BLaER1 treated with 17β-estradiol and CSF1 and Interleukin-3, amounts not matched to agents 10 nM and 100 nM (cell line): ENCODE data around the gene SCD5.

Source experiments
- H3K27ac ChIP-seq, 11 experiments: shearing (Covaris generic); formaldehyde crosslinking; 2 replicates each; pipeline ENCODE4 v1.8.1; 2022
- H3K27me3 ChIP-seq, 11 experiments: shearing (Covaris generic); formaldehyde crosslinking; 2 replicates each; pipeline ENCODE4 v1.8.1; 2022
- H3K36me3 ChIP-seq, 11 experiments: shearing (Covaris generic); formaldehyde crosslinking; 2 replicates each; pipeline ENCODE4 v1.8.1; 2022
- H3K4me1 ChIP-seq, 10 experiments: shearing (Covaris generic); formaldehyde crosslinking; 2 replicates each; pipeline ENCODE4 v1.8.1; 2022
- H3K4me2 ChIP-seq, 11 experiments: shearing (Covaris generic); formaldehyde crosslinking; 2 replicates each; pipeline ENCODE4 v1.8.1; 2022
- H3K4me3 ChIP-seq, 10 experiments: shearing (Covaris generic); formaldehyde crosslinking; 2 replicates each; pipeline ENCODE4 v1.8.1; 2022
- H3K9ac ChIP-seq, 11 experiments: shearing (Covaris generic); formaldehyde crosslinking; 2 replicates each; pipeline ENCODE4 v1.8.1; 2022
- H3K9me3 ChIP-seq, 11 experiments: shearing (Covaris generic); formaldehyde crosslinking; replicated peaks in 1 of 11; 2 replicates each; pipeline ENCODE4 v1.8.1; 2022
- H4K20me1 ChIP-seq, 11 experiments: shearing (Covaris generic); formaldehyde crosslinking; 2 replicates each; pipeline ENCODE4 v1.8.1; 2022
- Cebpa-rat ChIP-seq, 11 experiments: shearing (Covaris generic); IDR thresholded peaks; 2 replicates each; pipeline ENCODE4 v1.8.1; 2022

The SCD5 gene

DNA sequence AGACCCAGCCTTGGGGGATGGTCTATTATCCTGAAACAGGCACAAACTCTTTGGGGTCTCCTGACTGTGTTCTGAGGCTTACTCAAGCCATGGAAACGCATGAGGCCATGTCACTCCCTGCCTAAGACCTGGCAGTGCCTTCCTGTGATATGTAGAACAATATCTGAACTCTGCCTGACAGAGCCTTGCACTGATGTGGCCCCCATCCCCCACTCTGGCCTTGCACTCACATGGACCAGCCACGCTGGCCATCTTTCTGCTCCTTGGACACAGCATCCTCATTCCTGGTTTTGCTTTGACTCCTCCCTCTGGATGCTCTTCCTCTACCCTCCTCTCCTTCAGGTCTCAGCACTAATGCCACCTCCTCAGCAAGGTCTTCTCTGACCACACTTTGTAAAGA, 100.2 kb downstream of the SCD5 start:
- H3K9ac ChIP-seq: no peak overlapping the region
- no peak overlapping the region for H3K4me3 ChIP-seq
- TF ChIP-seq Cebpa-rat (IDR thresholded peaks at IDR 0.05): no peak
- H3K9me3 ChIP-seq: no peaks in the 10 kb centered on the region
- H3K27ac ChIP-seq: no peak overlapping the region
- H4K20me1 ChIP-seq: no peaks in the 10 kb centered on the region
- peaks cover 0 to 25% (median 6%) of the 10 kb centered on the region in 11 experiments; a peak in 10 of 22 replicates for H3K36me3 ChIP-seq
- H3K27me3 ChIP-seq: no peaks in the 10 kb centered on the region
- H3K4me1 ChIP-seq: no peaks in the 10 kb centered on the region
- H3K4me2 ChIP-seq: no peak overlapping the region

DNA sequence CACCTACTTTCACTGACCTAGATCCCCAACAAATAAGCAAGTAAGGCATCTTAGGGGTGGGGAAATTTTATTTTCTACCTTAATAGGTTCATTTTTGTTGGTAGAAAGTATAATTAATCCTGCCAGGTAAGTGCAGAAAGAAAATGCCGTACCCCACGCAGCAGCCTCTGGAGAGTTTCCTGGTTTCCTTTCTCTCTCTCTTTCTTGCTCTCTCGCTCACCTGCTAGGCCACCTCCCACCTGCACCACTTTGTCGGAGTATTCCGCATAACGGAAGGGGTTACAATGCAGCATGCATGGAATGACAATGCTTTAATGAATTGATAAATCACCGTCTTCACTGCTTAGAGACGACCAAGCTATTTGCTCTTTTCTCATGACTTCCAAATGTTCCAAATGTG, 101.0 kb downstream of the SCD5 start:
- TF ChIP-seq Cebpa-rat (IDR thresholded peaks at IDR 0.05): no peak

DNA sequence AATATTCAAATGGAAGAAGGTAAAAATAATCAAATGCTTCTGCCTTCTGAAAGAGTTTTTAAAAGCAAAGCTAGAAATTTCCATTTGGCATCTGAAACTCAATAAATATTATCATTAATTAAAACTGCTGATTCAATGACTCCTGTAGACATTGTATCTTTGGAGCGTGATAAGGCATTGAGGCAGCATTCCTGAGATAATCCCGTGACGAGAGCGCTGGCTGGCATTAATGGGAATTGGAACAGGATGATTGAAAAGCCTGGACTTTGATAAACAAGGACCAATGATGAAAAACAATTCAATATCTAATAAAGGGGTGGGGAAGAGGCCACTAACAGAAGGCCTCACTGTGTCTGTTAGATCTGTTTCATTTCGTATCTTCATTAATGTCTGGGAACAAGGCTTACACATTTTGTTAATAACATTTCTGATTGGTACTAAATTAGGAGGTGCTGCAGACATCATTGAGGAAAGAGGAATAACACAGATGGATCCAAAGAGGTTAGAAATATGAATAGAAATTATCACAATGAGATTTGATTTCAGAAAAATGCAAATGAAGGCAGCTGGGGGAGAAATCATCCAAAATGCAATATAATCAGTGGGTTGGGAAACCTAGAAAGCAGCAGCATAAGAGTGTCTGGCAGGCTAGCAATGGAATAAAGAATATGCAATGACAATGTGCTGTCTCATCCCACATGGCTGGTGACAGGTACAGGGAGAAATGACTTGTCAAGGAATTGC, 102.3 kb downstream of the SCD5 start:
- H3K27me3 ChIP-seq: no peaks in the 10 kb centered on the region
- H3K9me3 ChIP-seq: no peaks in the 10 kb centered on the region
- H3K4me3 ChIP-seq: no peak overlapping the region
- TF ChIP-seq Cebpa-rat (IDR thresholded peaks at IDR 0.05): no peak
- no peak overlapping the region for H3K27ac ChIP-seq
- H3K4me1 ChIP-seq: peaks cover 0 to 14% (median 11%) of the 10 kb centered on the region in 10 experiments; a peak in 16 of 20 replicates
- no peak overlapping the region for H3K4me2 ChIP-seq
- H3K9ac ChIP-seq: no peak overlapping the region
- no peaks in the 10 kb centered on the region for H4K20me1 ChIP-seq
- H3K36me3 ChIP-seq: peaks cover 0 to 20% (median 0%) of the 10 kb centered on the region in 11 experiments; a peak in 9 of 22 replicates

More for the DNA sequence above, 101.0 kb downstream of the SCD5 start:
- Histone ChIP-seq H4K20me1 (no peaks in the 10 kb centered on the region), H3K27me3 (no peaks in the 10 kb centered on the region), H3K4me3 (no peak overlapping the region), H3K4me2 (no peak overlapping the region), H3K36me3 (peaks cover 0 to 25% (median 6%) of the 10 kb centered on the region in 11 experiments; a peak in 10 of 22 replicates), H3K4me1 (peaks cover 0 to 7% (median 5%) of the 10 kb centered on the region in 10 experiments; a peak in 16 of 20 replicates), H3K9me3 (no peaks in the 10 kb centered on the region), H3K9ac (no peak overlapping the region), H3K27ac (no peak overlapping the region)

DNA sequence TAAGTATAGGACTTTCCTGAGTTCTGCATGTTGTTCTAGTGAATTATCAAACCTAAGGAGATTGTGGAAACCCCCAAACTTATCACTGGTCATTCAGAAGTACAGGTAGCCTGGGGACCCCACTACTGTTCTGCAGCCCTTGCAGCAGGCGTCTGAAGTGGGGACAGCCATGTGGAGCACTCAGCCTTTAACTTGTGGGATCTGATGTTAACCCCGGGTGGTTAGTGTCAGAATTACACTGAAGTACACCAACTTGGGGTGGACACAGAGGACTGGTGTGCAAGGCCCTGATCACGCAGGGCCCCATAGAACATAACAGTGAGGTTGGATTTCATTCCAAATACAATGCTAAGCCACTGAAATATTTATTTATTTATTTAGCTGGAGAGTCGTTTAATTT, 103.7 kb downstream of the SCD5 start:
- Histone ChIP-seq H3K4me3 (no peak overlapping the region), H3K4me1 (peaks cover 0 to 14% (median 11%) of the 10 kb centered on the region in 10 experiments; a peak in 16 of 20 replicates), H3K4me2 (no peak overlapping the region), H4K20me1 (no peaks in the 10 kb centered on the region), H3K9ac (no peak overlapping the region), H3K9me3 (no peaks in the 10 kb centered on the region), H3K36me3 (peaks cover 0 to 13% (median 0%) of the 10 kb centered on the region in 11 experiments; a peak in 8 of 22 replicates), H3K27ac (no peak overlapping the region), H3K27me3 (no peaks in the 10 kb centered on the region)
- TF ChIP-seq Cebpa-rat (IDR thresholded peaks at IDR 0.05): no peak

DNA sequence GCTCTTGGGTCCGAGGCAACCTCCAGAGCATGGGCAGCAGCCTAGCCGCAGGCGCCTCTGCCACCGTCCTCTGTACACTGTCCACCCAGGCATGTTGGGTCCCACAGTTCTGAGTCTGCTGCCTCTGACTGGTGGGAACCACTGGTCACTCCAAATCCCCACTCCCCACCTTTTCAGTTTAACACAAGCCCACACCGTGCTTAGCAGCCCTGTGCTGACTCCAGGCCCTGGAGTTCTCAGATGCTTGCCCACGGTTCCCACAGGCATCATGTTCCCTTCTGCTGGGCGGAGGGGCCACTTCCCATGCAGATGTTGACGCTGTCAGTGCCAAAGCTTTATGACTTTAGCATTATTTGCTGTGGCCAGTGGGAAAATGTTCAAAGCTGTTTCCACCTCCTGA, 104.5 kb downstream of the SCD5 start:
- H3K9me3 ChIP-seq: no peaks in the 10 kb centered on the region
- TF ChIP-seq Cebpa-rat (IDR thresholded peaks at IDR 0.05): no peak
- no peak overlapping the region for H3K9ac ChIP-seq
- peaks cover 0 to 14% (median 11%) of the 10 kb centered on the region in 10 experiments; a peak in 16 of 20 replicates for H3K4me1 ChIP-seq
- H3K27me3 ChIP-seq: no peaks in the 10 kb centered on the region
- H4K20me1 ChIP-seq: no peaks in the 10 kb centered on the region
- H3K4me2 ChIP-seq: no peak overlapping the region
- H3K4me3 ChIP-seq: no peak overlapping the region
- peaks cover 0 to 13% (median 0%) of the 10 kb centered on the region in 11 experiments; a peak in 5 of 22 replicates for H3K36me3 ChIP-seq
- no peak overlapping the region for H3K27ac ChIP-seq

DNA sequence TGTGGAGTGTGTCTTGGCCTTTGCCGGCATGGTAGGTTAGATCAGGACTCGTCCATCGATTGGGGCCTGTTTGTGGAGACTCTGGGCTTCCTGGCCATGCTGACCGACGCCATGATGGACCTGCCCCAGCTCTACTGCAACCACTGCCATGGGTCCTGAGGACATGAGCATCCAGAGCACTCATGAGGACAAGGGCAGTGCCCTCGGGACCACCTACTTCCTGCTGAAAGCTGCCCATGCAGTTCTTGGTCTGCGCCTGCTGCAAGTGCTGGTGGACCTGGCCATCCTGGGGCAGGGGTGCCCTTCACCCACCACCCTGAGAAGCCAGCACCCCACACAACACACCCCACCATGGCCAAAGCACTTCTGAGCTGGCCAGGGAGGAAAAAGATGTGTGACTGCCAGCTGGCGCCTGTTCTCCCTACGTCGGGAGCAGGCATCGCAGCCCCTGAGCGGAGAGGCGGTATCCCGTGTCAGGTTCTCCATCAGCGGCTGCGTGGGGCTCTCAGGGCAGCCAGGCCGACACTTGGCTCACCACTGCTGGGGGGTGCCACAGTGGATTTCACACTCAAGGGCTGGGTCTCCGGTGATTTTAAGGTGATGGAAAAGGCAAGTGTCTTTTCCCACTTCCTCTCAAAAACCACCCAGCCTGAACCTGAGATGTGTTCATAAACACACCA, 106.4 kb downstream of the SCD5 start:
- Histone ChIP-seq H3K36me3 (peaks cover 0 to 5% (median 0%) of the 10 kb centered on the region in 11 experiments; a peak in 3 of 22 replicates), H4K20me1 (no peaks in the 10 kb centered on the region), H3K4me1 (peaks cover 0 to 14% (median 11%) of the 10 kb centered on the region in 10 experiments; a peak in 16 of 20 replicates), H3K4me2 (peak overlapping the region in 8 of 11 experiments; percentile 47 to 64 (median 60); a peak in 16 of 22 replicates), H3K9ac (no peak overlapping the region), H3K27ac (no peak overlapping the region), H3K9me3 (no peaks in the 10 kb centered on the region), H3K27me3 (no peaks in the 10 kb centered on the region), H3K4me3 (no peak overlapping the region)
- TF ChIP-seq Cebpa-rat (IDR thresholded peaks at IDR 0.05): no peak

DNA sequence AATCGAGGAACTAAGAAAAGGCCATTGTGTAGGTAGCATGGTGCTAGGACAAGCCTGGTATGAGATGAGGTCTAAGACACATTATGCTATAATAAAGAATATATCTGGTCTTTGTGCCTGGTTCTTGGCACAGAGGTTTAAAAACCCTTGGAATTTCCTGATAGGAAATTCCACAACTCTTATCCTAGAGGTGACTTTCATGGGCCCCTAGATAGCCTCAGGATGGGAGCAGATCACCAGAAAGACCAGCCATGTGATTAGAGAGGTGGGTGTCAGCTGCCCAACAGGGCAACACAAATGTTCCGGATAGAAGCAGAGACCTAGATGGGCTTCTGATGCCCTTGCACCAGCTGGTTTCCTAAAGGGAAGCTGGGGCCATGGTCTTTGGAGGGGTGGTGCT, 107.2 kb downstream of the SCD5 start:
- Histone ChIP-seq H4K20me1 (no peaks in the 10 kb centered on the region), H3K4me3 (no peak overlapping the region)
- TF ChIP-seq Cebpa-rat (IDR thresholded peaks at IDR 0.05): no peak

DNA sequence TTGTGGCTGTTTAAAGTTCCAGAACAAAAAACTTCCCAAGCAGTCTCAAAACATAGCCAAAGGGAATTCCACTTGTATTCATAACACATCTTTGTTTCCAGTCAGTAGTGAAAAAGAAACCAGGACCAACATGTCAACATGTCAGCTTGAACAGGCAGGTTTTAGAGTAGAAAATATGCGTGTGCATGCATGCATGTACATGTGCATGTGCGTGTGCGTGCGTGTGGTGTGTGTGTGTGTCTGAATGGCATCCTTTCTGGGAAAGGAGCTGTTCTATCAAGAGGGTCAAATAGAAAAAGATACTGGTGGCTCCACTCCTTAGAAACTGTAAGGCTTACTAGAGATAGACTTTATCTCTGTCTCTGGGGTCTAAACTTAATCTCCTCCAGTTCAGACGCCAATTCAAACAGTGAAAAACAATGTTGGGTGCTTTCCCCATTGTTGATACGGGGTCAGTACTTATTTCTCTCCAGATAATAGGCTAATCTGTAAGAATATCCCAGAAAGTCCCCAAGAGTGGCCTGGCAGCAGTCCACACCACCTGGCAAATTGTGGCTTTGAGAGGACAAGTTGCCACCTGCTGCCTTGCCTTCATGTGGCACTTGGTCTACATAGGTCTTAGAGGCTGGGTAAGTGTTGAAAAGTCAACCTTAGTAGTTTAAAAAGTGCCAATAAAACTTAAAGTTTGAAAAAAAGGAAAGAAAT, 110.4 kb downstream of the SCD5 start:
- Histone ChIP-seq H3K4me1 (peaks cover 0 to 14% (median 11%) of the 10 kb centered on the region in 10 experiments; a peak in 16 of 20 replicates), H3K9ac (no peak overlapping the region), H4K20me1 (no peaks in the 10 kb centered on the region), H3K27me3 (no peaks in the 10 kb centered on the region), H3K4me2 (no peak overlapping the region), H3K36me3 (no peaks in the 10 kb centered on the region; a peak in 1 of 22 replicates), H3K27ac (no peak overlapping the region), H3K4me3 (no peak overlapping the region), H3K9me3 (no peaks in the 10 kb centered on the region)
- TF ChIP-seq Cebpa-rat (IDR thresholded peaks at IDR 0.05): no peak

More for the DNA sequence above, 107.2 kb downstream of the SCD5 start:
- no peaks in the 10 kb centered on the region for H3K9me3 ChIP-seq
- no peaks in the 10 kb centered on the region for H3K27me3 ChIP-seq
- H3K9ac ChIP-seq: no peak overlapping the region
- no peak overlapping the region for H3K27ac ChIP-seq
- peaks cover 0 to 14% (median 11%) of the 10 kb centered on the region in 10 experiments; a peak in 16 of 20 replicates for H3K4me1 ChIP-seq
- H3K36me3 ChIP-seq: peaks cover 0 to 5% (median 0%) of the 10 kb centered on the region in 11 experiments; a peak in 3 of 22 replicates
- H3K4me2 ChIP-seq: no peak overlapping the region

DNA sequence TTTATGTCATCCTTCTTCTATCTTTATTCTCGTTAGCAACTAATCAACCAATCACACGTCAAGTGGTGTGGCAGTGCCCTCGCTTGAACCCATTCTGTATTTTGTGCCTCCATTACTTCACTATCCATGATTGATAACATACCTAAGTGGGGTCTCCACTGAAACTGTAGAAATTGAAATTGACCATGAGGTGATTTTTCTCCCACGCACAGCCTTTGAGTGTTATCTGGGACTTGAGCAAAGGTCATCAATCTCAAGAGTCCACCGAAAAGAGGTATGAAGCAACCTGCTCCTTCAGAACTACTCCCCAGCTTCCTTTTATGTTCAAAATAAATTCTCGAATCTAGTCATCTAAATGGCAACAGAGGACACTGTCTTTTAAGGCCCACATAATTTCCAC, 111.1 kb downstream of the SCD5 start:
- no peak for TF ChIP-seq Cebpa-rat (IDR thresholded peaks at IDR 0.05)
- Histone ChIP-seq H3K36me3 (no peaks in the 10 kb centered on the region; a peak in 1 of 22 replicates), H3K9me3 (no peaks in the 10 kb centered on the region), H3K9ac (no peak overlapping the region), H4K20me1 (no peaks in the 10 kb centered on the region), H3K4me2 (no peak overlapping the region), H3K27ac (no peak overlapping the region), H3K27me3 (no peaks in the 10 kb centered on the region), H3K4me1 (peaks cover 0 to 7% (median 5%) of the 10 kb centered on the region in 10 experiments; a peak in 16 of 20 replicates), H3K4me3 (no peak overlapping the region)
